ENCODE results near the gene PRICKLE2. TPM values are rescaled to one million over a fixed set of nuclear protein-coding genes. Genes with fewer than 3 reads are reported as not detected.

PRICKLE2 gene
- total RNA-seq, 2 donors from 2014 or later: 27.9 to 42.3 TPM

GRCh38 chr3:64049832-64050231 lies 175.4 kb downstream of the PRICKLE2 start:
- TF ChIP-seq, protein P1, sequence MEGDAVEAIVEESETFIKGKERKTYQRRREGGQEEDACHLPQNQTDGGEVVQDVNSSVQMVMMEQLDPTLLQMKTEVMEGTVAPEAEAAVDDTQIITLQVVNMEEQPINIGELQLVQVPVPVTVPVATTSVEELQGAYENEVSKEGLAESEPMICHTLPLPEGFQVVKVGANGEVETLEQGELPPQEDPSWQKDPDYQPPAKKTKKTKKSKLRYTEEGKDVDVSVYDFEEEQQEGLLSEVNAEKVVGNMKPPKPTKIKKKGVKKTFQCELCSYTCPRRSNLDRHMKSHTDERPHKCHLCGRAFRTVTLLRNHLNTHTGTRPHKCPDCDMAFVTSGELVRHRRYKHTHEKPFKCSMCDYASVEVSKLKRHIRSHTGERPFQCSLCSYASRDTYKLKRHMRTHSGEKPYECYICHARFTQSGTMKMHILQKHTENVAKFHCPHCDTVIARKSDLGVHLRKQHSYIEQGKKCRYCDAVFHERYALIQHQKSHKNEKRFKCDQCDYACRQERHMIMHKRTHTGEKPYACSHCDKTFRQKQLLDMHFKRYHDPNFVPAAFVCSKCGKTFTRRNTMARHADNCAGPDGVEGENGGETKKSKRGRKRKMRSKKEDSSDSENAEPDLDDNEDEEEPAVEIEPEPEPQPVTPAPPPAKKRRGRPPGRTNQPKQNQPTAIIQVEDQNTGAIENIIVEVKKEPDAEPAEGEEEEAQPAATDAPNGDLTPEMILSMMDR (IDR thresholded peaks at IDR 0.05): no peak
- no peak for ATAC-seq (ENCODE audit: insufficient number of reproducible peaks, low FRiP score, low read depth)
- no peak overlapping the region for H3K4me3 ChIP-seq
- no peaks in the 10 kb centered on the region for H3K27me3 ChIP-seq (replicated peaks; ENCODE audit: insufficient read depth)
- H3K36me3 ChIP-seq: no peaks in the 10 kb centered on the region
- DNase-seq (ENCODE audit: low spot score): no peak
- no peaks in the 10 kb centered on the region for H3K9me3 ChIP-seq
- H3K4me1 ChIP-seq (ENCODE audit: control insufficient read depth in 1 of 2, low read depth in 2 of 2): no peaks in the 10 kb centered on the region
- H3K27ac ChIP-seq: no peak overlapping the region

- Histone ChIP-seq H3K36me3 (no peaks in the 10 kb centered on the region), H3K4me3 (no peak overlapping the region), H3K4me1 (ENCODE audit: control insufficient read depth in 1 of 2, low read depth in 2 of 2) (no peaks in the 10 kb centered on the region), H3K27me3 (replicated peaks; ENCODE audit: insufficient read depth) (no peaks in the 10 kb centered on the region), H3K27ac (no peak overlapping the region), H3K9me3 (no peaks in the 10 kb centered on the region)
- no peak for ATAC-seq (ENCODE audit: insufficient number of reproducible peaks, low FRiP score, low read depth)
- no peak for DNase-seq (ENCODE audit: low spot score)
- TF ChIP-seq, protein P1 (IDR thresholded peaks at IDR 0.05): no peak
Observed at GRCh38 chr3:64049136-64049535, 176.1 kb downstream of the PRICKLE2 start.

DNA sequence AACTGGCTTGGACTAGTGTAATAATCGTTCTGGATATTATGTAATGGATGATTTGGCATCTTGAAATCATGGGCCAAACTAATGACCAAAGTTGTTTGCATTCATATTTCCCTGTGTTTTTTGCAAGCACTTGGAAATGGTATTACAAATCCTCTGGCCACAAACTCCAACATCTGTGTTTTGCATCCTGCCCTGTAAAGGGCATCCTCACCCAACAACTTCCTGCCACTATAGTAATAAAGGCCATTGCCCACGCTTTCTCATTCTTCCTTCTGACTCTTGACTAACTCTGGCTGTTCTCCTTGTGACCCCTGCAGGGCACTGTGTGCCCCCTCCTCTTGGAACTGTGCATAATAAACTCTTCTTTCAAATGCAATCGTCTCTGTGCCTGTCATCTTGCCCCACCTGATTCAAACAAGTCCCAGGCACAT lies 176.6 kb downstream of the PRICKLE2 start:
- Histone ChIP-seq H3K27me3 (replicated peaks; ENCODE audit: insufficient read depth) (no peaks in the 10 kb centered on the region), H3K9me3 (no peaks in the 10 kb centered on the region), H3K4me3 (no peak overlapping the region), H3K36me3 (no peaks in the 10 kb centered on the region), H3K4me1 (ENCODE audit: control insufficient read depth in 1 of 2, low read depth in 2 of 2) (no peaks in the 10 kb centered on the region), H3K27ac (no peak overlapping the region)
- DNase-seq (ENCODE audit: low spot score) (no peak), ATAC-seq (ENCODE audit: insufficient number of reproducible peaks, low FRiP score, low read depth) (no peak)
- TF ChIP-seq, protein P1 (IDR thresholded peaks at IDR 0.05): no peak

GRCh38 chr3:64047787-64048186 lies 177.5 kb downstream of the PRICKLE2 start:
- Histone ChIP-seq H3K36me3 (no peaks in the 10 kb centered on the region), H3K4me3 (no peak overlapping the region), H3K27me3 (replicated peaks; ENCODE audit: insufficient read depth) (no peaks in the 10 kb centered on the region), H3K9me3 (no peaks in the 10 kb centered on the region), H3K4me1 (ENCODE audit: control insufficient read depth in 1 of 2, low read depth in 2 of 2) (no peaks in the 10 kb centered on the region), H3K27ac (no peak overlapping the region)
- TF ChIP-seq, protein P1 (IDR thresholded peaks at IDR 0.05): no peak
- ATAC-seq (ENCODE audit: insufficient number of reproducible peaks, low FRiP score, low read depth): no peak
- DNase-seq (ENCODE audit: low spot score): no peak

- Histone ChIP-seq H3K27ac (no peak overlapping the region), H3K9me3 (no peaks in the 10 kb centered on the region), H3K27me3 (replicated peaks; ENCODE audit: insufficient read depth) (no peaks in the 10 kb centered on the region), H3K36me3 (no peaks in the 10 kb centered on the region), H3K4me3 (no peak overlapping the region), H3K4me1 (ENCODE audit: control insufficient read depth in 1 of 2, low read depth in 2 of 2) (no peaks in the 10 kb centered on the region)
- TF ChIP-seq, protein P1 (IDR thresholded peaks at IDR 0.05): no peak
- ATAC-seq (ENCODE audit: insufficient number of reproducible peaks, low FRiP score, low read depth) (no peak), DNase-seq (ENCODE audit: low spot score) (no peak)
Observed at GRCh38 chr3:64046996-64047594, 178.2 kb downstream of the PRICKLE2 start.

Data from thoracic aorta (tissue), 2 donors.